GM18526 (cell line): Measurements from ENCODE around the gene ASB2.

Experiments used
- POLR2A ChIP-seq: IDR thresholded peaks from 3 replicates; pipeline ENCODE4 v1.6.1; 2011; ENCODE audit not compliant: insufficient read length; ENCODE audit errors: extremely low read depth

Gene ASB2

GRCh38 chr14:93903342-93904184 lies 72.8 kb downstream of the ASB2 start:
- TF ChIP-seq POLR2A = no peak

- TF ChIP-seq POLR2A = no peak
These were observed 73.6 kb downstream of the ASB2 start for GRCh38 chr14:93902619-93903307.

GRCh38 chr14:93901813-93902212 lies 74.6 kb downstream of the ASB2 start:
- no peak for TF ChIP-seq POLR2A

GRCh38 chr14:93898731-93899130 lies 77.6 kb downstream of the ASB2 start:
- no peak for TF ChIP-seq POLR2A

GRCh38 chr14:93898081-93898611 lies 78.2 kb downstream of the ASB2 start:
- no peak for TF ChIP-seq POLR2A

GRCh38 chr14:93897476-93897845 lies 78.9 kb downstream of the ASB2 start:
- TF ChIP-seq POLR2A = no peak

- TF ChIP-seq POLR2A = no peak
These were observed 81.3 kb downstream of the ASB2 start for GRCh38 chr14:93895023-93895604.

GRCh38 chr14:93893661-93894261 lies 82.6 kb downstream of the ASB2 start:
- TF ChIP-seq POLR2A = no peak

- no peak for TF ChIP-seq POLR2A
These were observed 83.3 kb downstream of the ASB2 start for GRCh38 chr14:93892923-93893558.

- no peak for TF ChIP-seq POLR2A
These were observed 83.9 kb downstream of the ASB2 start for GRCh38 chr14:93892505-93892839.

- no peak for TF ChIP-seq POLR2A
These were observed 84.4 kb downstream of the ASB2 start for GRCh38 chr14:93891756-93892504.

GRCh38 chr14:93889739-93890483 lies 86.5 kb downstream of the ASB2 start:
- no peak for TF ChIP-seq POLR2A

GRCh38 chr14:93888995-93889394 lies 87.4 kb downstream of the ASB2 start:
- TF ChIP-seq POLR2A = no peak

- TF ChIP-seq POLR2A = no peak
These were observed 91.4 kb downstream of the ASB2 start for GRCh38 chr14:93884950-93885349.
